Measurements from ENCODE around the gene TRIM15. TPM values are rescaled to one million over a fixed set of nuclear protein-coding genes. Genes with fewer than 3 reads are reported as not detected.

TRIM15 gene
- total RNA-seq, 1 experiment from 2014 or later, result 0.79 TPM

DNA sequence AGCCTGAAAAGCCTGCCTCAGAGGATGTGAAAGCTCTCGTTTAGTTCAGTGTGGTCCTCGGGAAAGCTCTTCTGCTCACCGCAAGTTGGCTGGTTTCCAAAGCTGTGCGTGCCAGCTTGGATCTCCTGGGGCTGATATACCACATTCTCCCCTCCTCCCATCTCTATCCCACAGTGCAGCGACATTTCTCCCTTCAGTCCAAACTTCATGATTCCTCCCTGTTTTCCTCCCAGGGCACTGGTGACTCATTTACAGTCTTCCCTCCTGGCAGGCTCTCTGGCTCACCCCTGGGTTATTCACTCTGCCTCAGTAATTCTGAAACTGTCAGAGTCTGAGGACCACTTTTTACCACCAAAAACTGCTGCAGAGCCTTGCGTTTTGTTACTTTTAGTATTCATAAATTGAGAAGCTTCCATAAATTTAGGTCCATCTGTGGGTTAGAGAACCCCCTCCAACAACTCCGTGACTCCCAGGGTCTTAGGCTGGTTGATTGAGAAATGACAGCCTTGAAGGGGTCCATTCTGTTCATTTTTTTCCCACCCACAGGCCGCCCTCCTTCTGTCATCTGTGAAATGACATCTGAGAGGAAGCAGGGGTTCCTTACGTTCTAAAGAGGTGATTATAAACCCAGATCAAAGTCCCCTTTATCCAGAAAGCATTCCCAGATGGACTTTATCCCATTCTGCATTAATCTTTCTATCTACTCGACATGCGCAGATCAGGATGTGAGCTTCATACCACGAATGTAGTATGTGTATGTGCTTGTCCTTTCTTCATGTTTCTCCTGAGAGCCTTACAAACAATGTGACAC is 8.4 kb upstream of the TRIM15 start:
- TF ChIP-seq, protein P1, sequence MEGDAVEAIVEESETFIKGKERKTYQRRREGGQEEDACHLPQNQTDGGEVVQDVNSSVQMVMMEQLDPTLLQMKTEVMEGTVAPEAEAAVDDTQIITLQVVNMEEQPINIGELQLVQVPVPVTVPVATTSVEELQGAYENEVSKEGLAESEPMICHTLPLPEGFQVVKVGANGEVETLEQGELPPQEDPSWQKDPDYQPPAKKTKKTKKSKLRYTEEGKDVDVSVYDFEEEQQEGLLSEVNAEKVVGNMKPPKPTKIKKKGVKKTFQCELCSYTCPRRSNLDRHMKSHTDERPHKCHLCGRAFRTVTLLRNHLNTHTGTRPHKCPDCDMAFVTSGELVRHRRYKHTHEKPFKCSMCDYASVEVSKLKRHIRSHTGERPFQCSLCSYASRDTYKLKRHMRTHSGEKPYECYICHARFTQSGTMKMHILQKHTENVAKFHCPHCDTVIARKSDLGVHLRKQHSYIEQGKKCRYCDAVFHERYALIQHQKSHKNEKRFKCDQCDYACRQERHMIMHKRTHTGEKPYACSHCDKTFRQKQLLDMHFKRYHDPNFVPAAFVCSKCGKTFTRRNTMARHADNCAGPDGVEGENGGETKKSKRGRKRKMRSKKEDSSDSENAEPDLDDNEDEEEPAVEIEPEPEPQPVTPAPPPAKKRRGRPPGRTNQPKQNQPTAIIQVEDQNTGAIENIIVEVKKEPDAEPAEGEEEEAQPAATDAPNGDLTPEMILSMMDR (IDR thresholded peaks at IDR 0.05; ENCODE audit: unreplicated experiment), result no peak
- CTCF ChIA-PET, result interaction anchor here (0.6 to 2.5 kb wide), 6 partner anchors 12 to 505 kb away, joined by 3 to 25 read pairs (median 6); no protein-coding TSS in a partner anchor
- no TSS peak for BruUV-seq (replicated peaks)
- Mint-ChIP-seq H3K27ac (ENCODE audit: low read depth, unreplicated experiment) (peak overlapping the region; percentile 44), H3K9me3 (ENCODE audit: unreplicated experiment) (no peaks in the 10 kb centered on the region), H3K4me1 (ENCODE audit: insufficient read depth, unreplicated experiment) (peaks cover 26% of the 10 kb centered on the region), H3K36me3 (ENCODE audit: insufficient read depth, unreplicated experiment) (no peaks in the 10 kb centered on the region), H3K4me3 (ENCODE audit: unreplicated experiment) (peak overlapping the region; percentile 5), H3K27me3 (ENCODE audit: insufficient read depth, unreplicated experiment) (no peaks in the 10 kb centered on the region)
- DNase-seq (ENCODE audit: unreplicated experiment), result peak; percentile 93
- intact Hi-C loops (cut with micrococcal nuclease), result no loop called here
- POLR2A ChIA-PET, result interaction anchor here (0.6 to 3.9 kb wide), 8 partner anchors 13 to 173 kb away, joined by 3 to 17 read pairs (median 4); partner anchors contain the start of genes POLR1H and PPP1R11

DNA sequence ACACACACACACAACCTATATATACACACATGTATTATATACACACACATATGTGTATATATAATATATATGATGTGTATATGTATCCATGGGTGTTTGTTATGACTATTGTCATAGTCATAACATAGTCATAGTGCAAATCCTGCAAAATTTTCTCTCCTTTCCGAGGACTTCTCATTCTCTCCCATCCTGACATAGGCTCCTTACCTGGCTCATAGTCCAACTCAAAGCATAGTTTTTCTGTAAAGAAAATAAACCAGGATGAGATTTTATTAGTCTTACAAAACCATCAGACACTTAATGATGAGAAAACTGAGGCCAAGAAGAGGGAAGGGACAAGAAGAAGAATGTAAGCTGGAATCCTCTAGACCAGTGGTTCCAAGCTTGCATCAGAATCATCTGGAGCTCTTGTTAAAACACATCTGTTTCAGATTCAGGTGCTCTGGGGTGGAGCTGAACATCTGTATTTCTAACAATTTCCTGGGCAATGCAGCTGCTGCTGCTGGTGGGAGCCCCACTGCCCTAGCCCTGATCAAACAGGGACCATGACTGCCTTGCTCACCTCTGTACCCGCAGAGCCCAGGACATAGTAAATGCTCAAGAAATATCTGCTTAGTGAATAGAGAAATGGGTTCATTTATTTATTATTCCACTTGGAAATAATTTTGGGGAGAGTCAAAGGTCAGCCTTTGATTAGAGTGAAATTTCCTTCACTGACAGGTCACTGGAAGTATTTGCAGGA is 7.7 kb upstream of the TRIM15 start:
- Mint-ChIP-seq H3K27ac (ENCODE audit: low read depth, unreplicated experiment) (peak overlapping the region; percentile 39), H3K4me1 (ENCODE audit: insufficient read depth, unreplicated experiment) (peaks cover 26% of the 10 kb centered on the region), H3K9me3 (ENCODE audit: unreplicated experiment) (no peaks in the 10 kb centered on the region), H3K36me3 (ENCODE audit: insufficient read depth, unreplicated experiment) (no peaks in the 10 kb centered on the region), H3K4me3 (ENCODE audit: unreplicated experiment) (peak overlapping the region; percentile 17), H3K27me3 (ENCODE audit: insufficient read depth, unreplicated experiment) (no peaks in the 10 kb centered on the region)
- no TSS peak for BruUV-seq (replicated peaks)
- CTCF ChIA-PET, result interaction anchor here (0.9 to 2.5 kb wide), 3 partner anchors 24 to 506 kb away, joined by 3 to 25 read pairs (median 4); no protein-coding TSS in a partner anchor
- POLR2A ChIA-PET, result interaction anchor here (0.9 to 3.9 kb wide), 5 partner anchors 50 to 95 kb away, joined by 4 to 17 read pairs (median 5); partner anchors contain the start of genes POLR1H and PPP1R11
- DNase-seq (ENCODE audit: unreplicated experiment), result peak; percentile 16
- intact Hi-C loops (cut with micrococcal nuclease), result no loop called here
- TF ChIP-seq, protein P1 (IDR thresholded peaks at IDR 0.05; ENCODE audit: unreplicated experiment), result no peak

DNA sequence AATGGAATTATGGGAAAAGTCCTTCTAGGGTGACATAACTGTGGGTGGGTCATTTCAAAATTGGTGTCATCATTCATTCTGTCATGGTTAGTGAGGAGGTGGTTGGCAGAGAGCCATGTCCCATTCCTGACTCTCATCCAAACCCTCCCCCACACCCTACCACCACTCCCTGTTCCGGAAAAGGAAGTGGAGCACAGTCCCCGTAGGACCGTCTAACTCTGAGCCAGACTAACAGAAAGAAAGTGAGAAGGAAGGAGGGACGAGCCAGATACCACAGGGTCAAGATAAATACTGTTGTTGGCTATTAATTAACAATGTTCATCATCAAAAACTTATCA is 7.1 kb upstream of the TRIM15 start:
- CTCF ChIA-PET, result interaction anchor here (2.5 kb wide), 1 partner anchor 25 kb away, joined by 25 read pairs; no protein-coding TSS in a partner anchor
- H3K36me3 Mint-ChIP-seq (ENCODE audit: insufficient read depth, unreplicated experiment), result no peaks in the 10 kb centered on the region
- no peaks in the 10 kb centered on the region for H3K27me3 Mint-ChIP-seq (ENCODE audit: insufficient read depth, unreplicated experiment)
- peak; percentile 90 for DNase-seq (ENCODE audit: unreplicated experiment)
- H3K4me1 Mint-ChIP-seq (ENCODE audit: insufficient read depth, unreplicated experiment), result peaks cover 26% of the 10 kb centered on the region
- peak overlapping the region; percentile 17 for H3K4me3 Mint-ChIP-seq (ENCODE audit: unreplicated experiment)
- H3K27ac Mint-ChIP-seq (ENCODE audit: low read depth, unreplicated experiment), result peak overlapping the region; percentile 39
- TF ChIP-seq, protein P1 (IDR thresholded peaks at IDR 0.05; ENCODE audit: unreplicated experiment), result no peak
- intact Hi-C loops (cut with micrococcal nuclease), result no loop called here
- POLR2A ChIA-PET, result interaction anchor here (1.4 to 3.9 kb wide), 2 partner anchors 54 to 95 kb away, joined by 4 to 17 read pairs; partner anchors contain the start of gene POLR1H
- no peaks in the 10 kb centered on the region for H3K9me3 Mint-ChIP-seq (ENCODE audit: unreplicated experiment)
- BruUV-seq (replicated peaks), result no TSS peak

DNA sequence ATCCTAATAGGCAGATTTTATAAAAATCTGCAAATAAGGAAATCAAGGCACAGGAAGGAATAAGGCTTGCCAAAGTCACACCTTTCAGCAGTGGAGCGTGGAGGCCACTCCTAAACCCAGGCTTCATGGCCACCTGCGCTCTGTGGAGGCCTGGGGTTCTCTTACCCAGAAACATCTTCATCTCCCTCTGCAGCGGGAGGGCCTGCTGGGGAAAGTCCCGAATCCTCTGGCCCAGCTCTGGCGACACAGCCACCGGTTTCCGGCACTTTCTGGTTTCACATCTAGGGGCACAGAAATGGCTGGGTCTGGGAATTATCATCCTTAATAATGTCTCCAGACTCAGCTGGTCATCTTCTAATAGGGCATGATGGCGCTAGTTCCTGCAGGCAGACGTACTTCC is 6.6 kb upstream of the TRIM15 start:
- ChIA-PET CTCF (interaction anchor here (0.6 kb wide), 1 partner anchor 25 kb away, joined by 3 read pairs; no protein-coding TSS in a partner anchor), POLR2A (interaction anchor here (0.6 to 3.9 kb wide), 3 partner anchors 26 to 769 kb away, joined by 3 to 17 read pairs (median 3); partner anchors contain the start of gene POLR1H)
- Mint-ChIP-seq H3K27me3 (ENCODE audit: insufficient read depth, unreplicated experiment) (no peaks in the 10 kb centered on the region), H3K27ac (ENCODE audit: low read depth, unreplicated experiment) (peak overlapping the region; percentile 39), H3K36me3 (ENCODE audit: insufficient read depth, unreplicated experiment) (no peaks in the 10 kb centered on the region), H3K4me1 (ENCODE audit: insufficient read depth, unreplicated experiment) (peaks cover 26% of the 10 kb centered on the region), H3K4me3 (ENCODE audit: unreplicated experiment) (no peak overlapping the region), H3K9me3 (ENCODE audit: unreplicated experiment) (no peaks in the 10 kb centered on the region)
- no peak for DNase-seq (ENCODE audit: unreplicated experiment)
- BruUV-seq (replicated peaks), result no TSS peak
- intact Hi-C loops (cut with micrococcal nuclease), result no loop called here
- TF ChIP-seq, protein P1 (IDR thresholded peaks at IDR 0.05; ENCODE audit: unreplicated experiment), result no peak
